Measurements from ENCODE around the gene BRCA1. TPM values are rescaled to one million over a fixed set of nuclear protein-coding genes. Genes with fewer than 3 reads are reported as not detected.
A peak's percentile ranks its signal among the peaks of the same experiment; 100 is the strongest.
"Not testable (repeated sequence)": the region's sequence is repeated elsewhere in the genome, so short reads cannot be mapped to it uniquely, and the experiment has no call there.

BRCA1 gene
- total RNA-seq, 1 donor from 2014 or later, result 3.4 TPM

DNA sequence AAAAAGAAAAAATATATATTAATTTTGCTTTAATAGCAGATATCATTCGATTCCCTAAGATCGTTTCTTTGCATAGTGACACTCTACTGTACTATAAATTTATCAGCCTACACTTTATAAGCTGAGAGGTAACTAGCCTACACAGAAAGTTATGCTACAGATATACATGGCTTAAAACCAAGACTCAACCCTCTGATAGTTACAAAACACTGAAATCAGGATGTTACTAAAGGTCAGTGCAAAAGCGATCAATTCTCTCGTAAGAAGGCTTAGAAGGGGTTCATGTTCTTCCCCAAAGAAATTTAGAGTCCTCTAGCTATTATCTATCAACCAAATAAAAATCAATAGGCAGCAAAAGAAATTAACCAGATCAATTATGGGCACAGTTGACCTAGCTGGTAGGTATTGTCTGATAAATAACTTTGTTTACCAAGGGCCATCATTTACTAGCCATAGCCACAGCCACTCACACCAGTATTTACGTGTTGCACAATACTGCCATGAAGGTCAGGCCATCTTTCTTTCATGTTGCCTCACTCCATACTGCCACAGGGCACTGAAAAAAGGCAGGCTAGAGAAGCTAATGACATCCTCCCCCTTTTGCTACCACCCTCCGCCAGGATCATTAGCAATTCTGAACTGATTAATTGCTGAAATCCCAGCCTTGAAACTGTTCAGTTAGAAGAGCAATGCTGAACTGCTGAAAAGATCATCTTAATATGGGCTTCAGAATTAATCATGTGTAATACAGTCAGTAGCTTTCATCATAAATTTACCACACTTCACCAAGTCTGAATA is 56.4 kb downstream of the BRCA1 start:
- H3K36me3 ChIP-seq (ENCODE audit: control insufficient read depth, insufficient read depth, low read length), result no peaks in the 10 kb centered on the region
- FAIRE-seq, result no peak
- no peak overlapping the region for H3K4me3 ChIP-seq (ENCODE audit: low read depth, low read length)
- H3K27me3 ChIP-seq (ENCODE audit: control insufficient read depth, insufficient read depth, low read length), result no peaks in the 10 kb centered on the region
- DNase-seq (ENCODE audit: low read depth), result no peak
- TF ChIP-seq, protein P1, sequence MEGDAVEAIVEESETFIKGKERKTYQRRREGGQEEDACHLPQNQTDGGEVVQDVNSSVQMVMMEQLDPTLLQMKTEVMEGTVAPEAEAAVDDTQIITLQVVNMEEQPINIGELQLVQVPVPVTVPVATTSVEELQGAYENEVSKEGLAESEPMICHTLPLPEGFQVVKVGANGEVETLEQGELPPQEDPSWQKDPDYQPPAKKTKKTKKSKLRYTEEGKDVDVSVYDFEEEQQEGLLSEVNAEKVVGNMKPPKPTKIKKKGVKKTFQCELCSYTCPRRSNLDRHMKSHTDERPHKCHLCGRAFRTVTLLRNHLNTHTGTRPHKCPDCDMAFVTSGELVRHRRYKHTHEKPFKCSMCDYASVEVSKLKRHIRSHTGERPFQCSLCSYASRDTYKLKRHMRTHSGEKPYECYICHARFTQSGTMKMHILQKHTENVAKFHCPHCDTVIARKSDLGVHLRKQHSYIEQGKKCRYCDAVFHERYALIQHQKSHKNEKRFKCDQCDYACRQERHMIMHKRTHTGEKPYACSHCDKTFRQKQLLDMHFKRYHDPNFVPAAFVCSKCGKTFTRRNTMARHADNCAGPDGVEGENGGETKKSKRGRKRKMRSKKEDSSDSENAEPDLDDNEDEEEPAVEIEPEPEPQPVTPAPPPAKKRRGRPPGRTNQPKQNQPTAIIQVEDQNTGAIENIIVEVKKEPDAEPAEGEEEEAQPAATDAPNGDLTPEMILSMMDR (IDR thresholded peaks at IDR 0.05; ENCODE audit: insufficient read depth, low read length, severe bottlenecking), result no peak

DNA sequence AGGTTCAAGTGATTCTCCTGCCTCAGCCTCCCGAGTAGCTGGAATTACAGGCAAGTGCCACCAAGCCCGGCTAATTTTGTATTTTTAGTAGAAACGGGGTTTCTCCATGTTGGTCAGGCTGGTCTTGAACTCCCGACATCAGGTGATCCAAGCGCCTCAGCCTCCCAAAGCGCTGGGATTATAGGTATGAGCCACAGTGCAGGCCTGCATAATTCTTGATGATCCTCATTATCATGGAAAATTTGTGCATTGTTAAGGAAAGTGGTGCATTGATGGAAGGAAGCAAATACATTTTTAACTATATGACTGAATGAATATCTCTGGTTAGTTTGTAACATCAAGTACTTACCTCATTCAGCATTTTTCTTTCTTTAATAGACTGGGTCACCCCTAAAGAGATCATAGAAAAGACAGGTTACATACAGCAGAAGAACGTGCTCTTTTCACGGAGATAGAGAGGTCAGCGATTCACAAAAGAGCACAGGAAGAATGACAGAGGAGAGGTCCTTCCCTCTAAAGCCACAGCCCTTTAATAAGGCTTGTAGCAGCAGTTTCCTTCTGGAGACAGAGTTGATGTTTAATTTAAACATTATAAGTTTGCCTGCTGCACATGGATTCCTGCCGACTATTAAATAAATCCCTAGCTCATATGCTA is 62.1 kb downstream of the BRCA1 start:
- FAIRE-seq (no peak), DNase-seq (ENCODE audit: low read depth) (no peak)
- H3K36me3 ChIP-seq (ENCODE audit: control insufficient read depth, insufficient read depth, low read length), result peaks cover 2% of the 10 kb centered on the region
- TF ChIP-seq, protein P1 (IDR thresholded peaks at IDR 0.05; ENCODE audit: insufficient read depth, low read length, severe bottlenecking), result no peak
- H3K27me3 ChIP-seq (ENCODE audit: control insufficient read depth, insufficient read depth, low read length), result no peaks in the 10 kb centered on the region
- no peak overlapping the region for H3K4me3 ChIP-seq (ENCODE audit: low read depth, low read length)

DNA sequence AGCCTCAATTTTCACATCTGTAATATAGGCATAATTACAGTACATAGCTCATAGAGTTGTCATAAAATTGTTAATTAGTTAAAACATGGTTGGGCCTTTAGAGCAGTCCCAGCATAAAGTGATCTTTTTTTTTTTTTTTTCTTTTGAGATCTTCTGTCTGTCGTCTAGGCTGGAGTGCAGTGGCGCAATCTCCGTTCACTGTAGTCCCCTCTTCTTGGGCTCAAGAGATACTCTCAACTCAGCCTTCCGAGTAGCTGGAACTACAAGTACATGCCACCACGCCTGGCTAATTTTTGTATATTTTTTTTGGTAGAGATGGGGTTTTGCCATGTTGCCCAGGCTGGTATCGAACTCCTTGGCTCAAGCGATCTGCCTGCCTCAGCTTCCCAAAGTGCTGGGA is 69.1 kb downstream of the BRCA1 start:
- DNase-seq (ENCODE audit: low read depth) (no peak), FAIRE-seq (no peak)
- no peak overlapping the region for H3K4me3 ChIP-seq (ENCODE audit: low read depth, low read length)
- H3K36me3 ChIP-seq (ENCODE audit: control insufficient read depth, insufficient read depth, low read length), result peaks cover 4% of the 10 kb centered on the region
- no peaks in the 10 kb centered on the region for H3K27me3 ChIP-seq (ENCODE audit: control insufficient read depth, insufficient read depth, low read length)
- TF ChIP-seq, protein P1 (IDR thresholded peaks at IDR 0.05; ENCODE audit: insufficient read depth, low read length, severe bottlenecking), result no peak

DNA sequence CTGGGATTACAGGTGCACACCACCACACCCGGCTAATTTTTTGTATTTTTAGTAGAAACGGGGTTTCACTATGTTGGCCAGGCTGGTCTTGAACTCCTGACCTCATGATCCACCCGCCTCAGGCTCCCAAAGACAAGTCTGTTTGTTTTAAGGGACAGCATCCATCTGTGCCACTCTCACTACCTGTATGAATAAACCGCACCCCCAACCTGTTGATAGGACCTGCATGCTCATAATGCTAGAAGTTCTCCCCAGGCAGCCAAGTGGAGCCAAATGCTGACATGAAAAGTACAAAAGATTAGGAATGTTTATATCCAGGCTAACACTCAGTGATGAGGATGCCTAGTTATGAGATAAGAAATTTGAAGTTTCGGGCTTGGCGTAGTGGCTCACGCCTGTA is 72.2 kb downstream of the BRCA1 start:
- DNase-seq (ENCODE audit: low read depth), result not testable (repeated sequence)

DNA sequence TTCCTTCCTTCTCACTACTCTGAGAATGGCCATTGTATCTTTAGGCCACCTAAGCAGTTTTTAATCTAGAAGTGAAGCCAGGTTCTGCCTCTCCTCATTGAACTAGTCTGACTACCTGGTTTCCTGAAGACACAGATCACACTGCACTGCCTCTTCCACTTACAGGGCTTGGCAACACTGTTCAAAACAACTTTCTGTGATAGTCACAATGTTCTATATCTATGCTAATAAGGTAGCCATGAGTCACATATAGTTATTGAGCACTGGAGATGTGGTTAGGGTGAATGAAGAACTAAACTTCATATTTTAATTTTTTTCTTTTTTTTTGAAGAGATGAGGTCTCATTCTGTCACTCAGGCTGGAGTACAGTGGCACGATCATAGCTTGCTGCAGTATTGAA is 73.2 kb downstream of the BRCA1 start:
- FAIRE-seq (no peak), DNase-seq (ENCODE audit: low read depth) (peak; percentile 7)
- TF ChIP-seq, protein P1 (IDR thresholded peaks at IDR 0.05; ENCODE audit: insufficient read depth, low read length, severe bottlenecking), result no peak
- Histone ChIP-seq H3K36me3 (ENCODE audit: control insufficient read depth, insufficient read depth, low read length) (peaks cover 4% of the 10 kb centered on the region), H3K27me3 (ENCODE audit: control insufficient read depth, insufficient read depth, low read length) (no peaks in the 10 kb centered on the region), H3K4me3 (ENCODE audit: low read depth, low read length) (no peak overlapping the region)

More for the DNA sequence above, 72.2 kb downstream of the BRCA1 start:
- not testable (repeated sequence) for FAIRE-seq; H3K36me3 ChIP-seq (ENCODE audit: control insufficient read depth, insufficient read depth, low read length); H3K27me3 ChIP-seq (ENCODE audit: control insufficient read depth, insufficient read depth, low read length); H3K4me3 ChIP-seq (ENCODE audit: low read depth, low read length)

DNA sequence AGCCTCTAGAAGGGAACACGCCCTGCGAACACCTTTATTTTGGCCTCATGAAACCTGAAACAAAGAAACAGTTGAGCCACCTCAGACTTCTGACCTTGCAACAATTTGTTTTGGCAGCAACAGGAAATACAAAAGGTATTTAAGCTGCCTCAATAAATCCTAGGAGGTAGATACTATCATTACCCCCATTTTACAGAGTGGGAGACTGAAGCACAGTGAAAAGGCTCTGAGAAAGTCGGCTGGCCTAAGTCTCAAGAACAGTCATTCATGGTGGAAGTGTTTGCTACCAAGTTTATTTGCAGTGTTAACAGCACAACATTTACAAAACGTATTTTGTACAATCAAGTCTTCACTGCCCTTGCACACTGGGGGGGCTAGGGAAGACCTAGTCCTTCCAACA is 81.1 kb downstream of the BRCA1 start:
- DNase-seq (ENCODE audit: low read depth) (no peak), FAIRE-seq (no peak)
- H3K36me3 ChIP-seq (ENCODE audit: control insufficient read depth, insufficient read depth, low read length), result no peaks in the 10 kb centered on the region
- TF ChIP-seq, protein P1 (IDR thresholded peaks at IDR 0.05; ENCODE audit: insufficient read depth, low read length, severe bottlenecking), result no peak
- no peak overlapping the region for H3K4me3 ChIP-seq (ENCODE audit: low read depth, low read length)
- H3K27me3 ChIP-seq (ENCODE audit: control insufficient read depth, insufficient read depth, low read length), result no peaks in the 10 kb centered on the region

Data from bronchial epithelial cell (primary cell).